DMS53 (cell line): Measurements from ENCODE around the gene OR10W1.
A peak's percentile ranks its signal among the peaks of the same experiment; 100 is the strongest.

Source experiments
- DNase-seq: peaks from one replicate; lab custom pipeline; 2025; lab: John Stamatoyannopoulos, UW

The OR10W1 gene

GRCh38 chr11:58268142-58268541 lies at the start of gene OR10W1:
Gene OR10W1, minus strand, starts transcription at chr11:58268260. Its CDS starts 402 bp downstream, at chr11:58267858.
- no peak for DNase-seq

GRCh38 chr11:58316142-58316541 lies 48.1 kb upstream of the OR10W1 start:
- DNase-seq, result no peak

GRCh38 chr11:58301576-58301975 lies 33.5 kb upstream of the OR10W1 start:
- DNase-seq, result no peak

- DNase-seq, result no peak
Observed at GRCh38 chr11:58292017-58292416, 24.0 kb upstream of the OR10W1 start.

GRCh38 chr11:58289266-58289665 lies 21.2 kb upstream of the OR10W1 start:
- DNase-seq, result no peak

GRCh38 chr11:58286249-58286648 lies 18.2 kb upstream of the OR10W1 start:
- peak; percentile 52 for DNase-seq

- no peak for DNase-seq
Observed at GRCh38 chr11:58285483-58286040, 17.5 kb upstream of the OR10W1 start.

- DNase-seq, result no peak
Observed at GRCh38 chr11:58276151-58276550, 8.1 kb upstream of the OR10W1 start.

GRCh38 chr11:58275002-58275401 lies 6.9 kb upstream of the OR10W1 start:
- no peak for DNase-seq

GRCh38 chr11:58259983-58260382 lies 8.1 kb downstream of the OR10W1 start:
- DNase-seq, result no peak

- no peak for DNase-seq
Observed at GRCh38 chr11:58254936-58255335, 13.1 kb downstream of the OR10W1 start.

GRCh38 chr11:58243954-58244353 lies 24.1 kb downstream of the OR10W1 start:
- no peak for DNase-seq

- no peak for DNase-seq
Observed at GRCh38 chr11:58227956-58228615, 40.0 kb downstream of the OR10W1 start.

GRCh38 chr11:58222721-58223120 lies 45.3 kb downstream of the OR10W1 start:
- no peak for DNase-seq
